NCI-H187 (cell line): Measurements from ENCODE around the gene GJB3.
"Not testable (repeated sequence)": the region's sequence is repeated elsewhere in the genome, so short reads cannot be mapped to it uniquely, and the experiment has no call there.

Source experiments
- DNase-seq, 2 experiments: peaks; one replicate each; lab custom pipeline; 2025; lab: John Stamatoyannopoulos, UW

Gene GJB3

DNA sequence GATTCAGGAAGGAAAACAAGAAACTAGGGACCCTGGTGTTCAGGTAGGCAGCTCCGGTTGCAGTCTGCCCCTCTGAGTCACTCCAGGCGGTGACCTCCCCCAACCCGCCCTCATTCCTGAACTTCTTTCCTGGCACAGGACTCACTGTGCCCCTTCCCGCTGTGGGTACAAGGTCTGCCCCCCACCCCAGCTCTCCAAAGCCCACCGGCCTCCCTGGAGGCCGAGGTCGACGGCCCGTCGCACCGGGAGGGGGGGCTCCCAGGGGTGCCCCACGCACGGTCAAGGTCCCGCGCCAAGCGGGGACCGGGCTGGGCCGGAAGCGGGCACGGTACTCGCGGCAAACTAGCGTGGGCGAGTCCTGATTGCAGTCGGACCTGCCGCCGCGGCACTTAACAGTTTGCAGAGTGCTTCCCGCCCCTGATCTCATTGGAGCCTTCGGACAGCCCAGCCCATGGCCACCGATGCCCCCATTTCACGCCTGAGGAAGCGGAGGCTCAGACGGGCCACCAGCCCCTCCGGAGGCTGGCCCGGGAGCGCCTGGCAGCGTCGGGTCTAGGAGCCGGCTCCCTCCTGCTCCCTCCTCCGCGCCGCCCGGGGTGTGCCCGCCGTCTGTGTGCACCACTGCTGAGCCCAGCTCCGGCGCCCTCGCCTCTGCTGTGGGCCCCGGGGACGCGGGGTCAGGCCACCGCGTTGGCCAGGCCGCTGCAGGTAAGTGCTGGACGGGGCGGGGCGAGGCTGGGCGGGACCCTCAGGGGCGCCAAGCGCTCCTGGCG, at the start of gene GJB3:
GJB3 (plus strand) TSS at position 144 of the 773 bp plus-strand sequence. CDS start 3,549 bp downstream, outside the sequence.
- no peak for DNase-seq

DNA sequence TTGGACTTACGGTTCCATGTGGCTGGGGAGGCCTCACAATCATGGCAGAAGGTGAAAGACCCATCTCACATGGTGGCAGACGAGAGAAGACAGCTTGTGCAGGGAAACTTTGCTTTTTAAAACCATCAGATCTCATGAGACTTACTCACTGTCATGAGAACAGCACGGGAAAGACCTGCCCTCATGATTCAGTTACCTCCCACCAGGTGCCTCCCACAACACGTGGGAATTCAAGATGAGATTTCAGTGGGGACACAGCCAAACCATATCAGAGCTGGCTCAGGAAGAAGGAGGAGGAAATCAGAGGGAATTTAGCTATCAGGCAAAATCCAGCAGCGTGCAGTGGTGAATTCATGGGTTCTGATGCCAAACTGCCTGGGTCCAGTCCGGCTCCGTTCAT, 48.2 kb upstream of the GJB3 start:
- not testable (repeated sequence) for DNase-seq

DNA sequence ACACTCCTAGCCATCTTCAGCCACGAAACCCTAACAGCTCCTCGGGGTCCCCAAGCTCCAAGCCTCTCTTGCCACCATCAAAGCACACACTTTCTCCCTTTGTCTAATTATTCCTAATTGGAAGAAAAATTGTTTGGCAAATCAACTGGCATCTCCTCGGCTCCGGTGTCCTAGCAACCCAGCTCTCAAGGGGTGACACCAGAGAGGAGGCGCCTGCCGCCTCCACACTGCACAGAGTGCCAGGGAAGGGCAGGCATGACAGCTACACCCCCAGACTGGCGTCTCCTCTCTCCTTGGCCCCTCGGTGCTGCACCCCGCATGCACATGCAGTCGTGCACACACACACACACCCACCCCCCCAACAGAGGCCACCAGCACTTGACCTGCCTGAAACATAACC, 44.3 kb upstream of the GJB3 start:
- no peak for DNase-seq

DNA sequence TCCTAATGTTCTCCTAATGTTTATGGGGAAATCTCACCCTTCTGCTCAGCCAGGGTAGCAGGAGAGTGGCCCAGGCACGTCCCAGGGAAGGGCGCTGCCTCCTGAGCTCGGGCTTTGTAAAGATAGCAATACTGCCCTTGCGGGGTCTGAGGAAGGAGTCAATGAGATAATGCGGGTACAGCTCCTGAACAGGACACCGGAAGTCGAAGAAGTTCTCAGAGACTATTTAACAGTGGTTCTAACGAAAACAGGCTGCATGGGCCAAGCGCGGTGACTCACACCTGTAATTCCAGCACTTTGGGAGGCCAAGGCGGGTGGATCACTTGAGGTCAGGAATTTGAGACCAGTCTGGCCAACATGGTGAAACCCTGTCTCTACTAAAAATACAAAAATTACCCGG, 43.8 kb upstream of the GJB3 start:
- DNase-seq: not testable (repeated sequence)

DNA sequence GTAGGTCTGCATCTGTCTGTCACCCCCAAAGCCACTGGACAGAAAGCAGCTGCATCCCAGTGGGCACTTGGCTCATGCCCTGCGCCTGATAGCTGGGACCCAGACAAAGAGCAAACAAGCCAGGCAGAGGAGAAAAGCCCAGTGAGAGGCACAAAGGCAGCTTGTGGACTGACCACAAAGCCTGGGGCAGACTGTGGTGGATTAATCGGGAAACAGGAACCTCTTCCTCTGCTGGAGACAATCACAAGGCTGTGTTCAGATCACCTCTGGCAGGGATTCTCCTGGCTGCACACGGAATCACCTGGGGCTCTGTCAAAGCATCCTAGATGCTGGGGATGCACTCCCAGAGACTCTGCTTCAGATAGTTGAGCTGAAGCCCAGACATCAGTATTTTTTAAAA, 41.4 kb upstream of the GJB3 start:
- DNase-seq: no peak

DNA sequence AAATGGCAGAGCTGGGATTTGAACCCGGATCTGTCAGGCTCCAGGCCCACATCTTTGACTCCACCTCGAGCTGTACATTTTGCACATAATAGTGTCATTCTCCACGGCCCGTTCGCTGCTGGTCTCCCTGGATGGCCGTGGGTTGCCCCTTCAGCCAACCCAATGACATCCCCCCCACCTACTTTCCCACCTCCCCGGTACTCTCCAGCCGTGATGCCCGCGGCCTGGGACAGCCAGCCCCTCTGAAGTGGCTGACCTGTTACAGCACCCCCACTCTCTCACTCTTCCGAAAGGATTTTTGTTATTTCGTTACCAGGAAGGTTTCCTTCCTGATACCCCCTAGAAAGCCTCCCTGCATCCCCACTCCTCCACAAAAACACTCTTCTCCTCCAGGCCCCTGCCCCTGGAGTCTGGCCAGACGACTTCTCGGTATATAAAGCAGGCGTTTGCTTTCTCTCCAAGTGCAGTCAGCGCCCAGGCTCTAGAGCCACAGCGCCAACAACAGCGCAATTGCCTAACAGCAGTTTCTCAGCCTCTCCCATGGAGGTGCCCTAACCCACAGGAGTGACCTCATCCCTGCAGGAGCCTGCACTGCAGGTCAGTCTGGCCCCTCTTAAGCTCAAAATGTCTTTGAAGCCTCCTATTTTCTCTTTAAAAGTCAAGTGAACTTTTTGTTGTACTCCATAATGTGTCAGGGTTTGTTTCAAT, 40.7 kb upstream of the GJB3 start:
- no peak for DNase-seq

DNA sequence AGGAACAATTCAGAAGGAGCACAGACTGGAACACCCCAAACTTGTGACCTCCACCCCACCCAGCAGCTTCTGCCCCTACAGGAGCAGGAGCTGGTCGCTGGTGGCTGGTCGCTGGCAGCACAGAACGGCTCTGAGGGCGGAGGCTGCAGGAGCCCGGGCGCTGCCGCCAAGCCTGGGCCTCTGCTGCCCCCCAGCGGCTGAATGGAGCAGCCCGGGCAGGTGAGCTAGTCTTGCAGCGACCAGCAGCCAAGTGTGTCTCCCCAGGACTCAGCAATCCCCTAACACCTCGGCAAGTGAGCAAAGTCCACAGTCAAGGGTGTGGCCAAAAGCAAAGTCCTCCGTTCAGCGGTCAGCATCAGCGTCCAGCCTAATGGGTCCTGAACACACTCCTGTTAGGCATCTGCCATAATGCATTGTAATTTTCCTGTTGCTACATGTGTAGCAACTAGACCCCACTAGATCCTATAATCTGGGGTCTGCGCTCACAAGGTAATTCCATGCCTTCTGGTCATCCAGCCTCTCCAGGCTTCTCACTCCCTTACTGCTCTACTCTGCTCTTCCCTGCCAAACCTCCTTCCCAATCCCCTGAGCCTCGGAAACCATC, 38.2 kb upstream of the GJB3 start:
- peak; percentile 42 to 62 for DNase-seq

DNA sequence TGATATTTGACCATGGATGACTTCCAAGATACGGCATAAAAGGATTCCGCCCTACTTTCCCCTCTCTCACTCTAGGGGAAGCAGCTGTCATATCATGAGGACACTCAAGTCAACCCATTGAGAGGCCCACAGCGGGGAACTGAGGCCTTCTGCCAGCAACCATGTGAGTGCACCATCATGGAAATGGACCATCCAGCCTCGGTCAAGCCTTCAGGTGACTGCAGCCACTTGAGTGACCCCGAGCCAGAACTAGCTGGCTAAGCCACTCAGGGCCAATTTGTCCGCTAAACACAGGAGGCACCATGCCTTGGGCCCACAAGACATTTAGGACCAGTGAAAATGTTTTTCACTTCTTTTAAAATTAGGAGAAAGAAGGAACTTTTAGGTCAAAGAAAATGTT, 37.2 kb upstream of the GJB3 start:
- no peak for DNase-seq

DNA sequence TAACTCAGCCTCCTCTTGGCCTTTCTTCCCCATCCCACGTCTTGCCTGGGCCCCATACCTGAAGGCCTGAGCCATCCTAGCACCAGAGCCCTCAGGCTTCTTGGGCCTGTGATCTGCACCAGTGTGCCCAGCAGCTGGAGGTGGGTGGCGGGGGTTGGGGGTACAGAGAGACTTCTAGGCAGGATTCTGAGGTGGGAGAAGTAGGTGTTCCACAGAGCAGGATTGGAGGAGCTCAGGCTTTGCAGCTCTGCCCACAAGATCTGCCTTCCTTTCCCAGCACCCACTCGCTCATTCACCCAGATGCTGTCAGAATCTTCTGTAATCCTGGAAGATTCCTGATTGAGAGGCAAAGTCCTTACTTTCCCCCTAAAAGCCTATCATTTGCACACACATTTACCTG, 36.2 kb upstream of the GJB3 start:
- no peak for DNase-seq

DNA sequence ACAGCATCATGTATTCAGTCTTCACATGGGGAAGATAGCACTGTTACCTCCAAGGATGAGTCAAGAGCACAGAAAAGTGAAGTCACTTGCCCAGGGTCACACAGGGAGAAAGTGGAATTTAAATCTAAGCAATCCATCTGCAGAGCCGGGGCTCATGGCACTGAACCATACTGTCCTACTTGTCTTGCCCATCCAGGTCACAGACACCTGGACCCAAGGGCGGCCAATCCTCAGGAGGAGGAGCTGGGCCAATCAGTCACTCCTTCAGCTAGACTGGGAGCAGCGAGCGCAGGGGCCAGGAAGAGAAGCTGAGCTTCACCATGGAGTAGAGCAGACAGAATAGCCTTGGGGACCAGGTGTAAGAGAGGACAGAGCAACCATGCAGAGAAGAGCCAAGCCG, 35.3 kb upstream of the GJB3 start:
- no peak for DNase-seq

DNA sequence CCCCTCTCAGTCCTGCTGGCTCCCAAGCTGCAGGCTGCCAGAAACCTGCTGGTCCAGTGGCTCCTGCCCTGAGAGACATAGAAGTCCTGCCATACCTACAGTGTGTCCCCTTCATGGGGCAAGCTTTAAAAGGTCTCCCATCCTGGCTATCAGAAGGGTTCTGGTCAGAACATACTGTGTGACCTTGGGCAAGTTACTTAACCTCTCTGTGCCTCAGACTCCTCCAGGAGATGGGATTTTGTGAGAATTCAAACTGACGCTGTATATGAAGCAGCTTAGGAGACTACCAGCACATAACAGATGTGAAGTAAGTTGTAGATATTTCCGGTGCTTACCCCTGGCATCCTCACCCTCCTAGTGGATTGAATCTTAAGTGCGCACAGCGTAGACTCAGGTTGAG, 34.9 kb upstream of the GJB3 start:
- DNase-seq: no peak

DNA sequence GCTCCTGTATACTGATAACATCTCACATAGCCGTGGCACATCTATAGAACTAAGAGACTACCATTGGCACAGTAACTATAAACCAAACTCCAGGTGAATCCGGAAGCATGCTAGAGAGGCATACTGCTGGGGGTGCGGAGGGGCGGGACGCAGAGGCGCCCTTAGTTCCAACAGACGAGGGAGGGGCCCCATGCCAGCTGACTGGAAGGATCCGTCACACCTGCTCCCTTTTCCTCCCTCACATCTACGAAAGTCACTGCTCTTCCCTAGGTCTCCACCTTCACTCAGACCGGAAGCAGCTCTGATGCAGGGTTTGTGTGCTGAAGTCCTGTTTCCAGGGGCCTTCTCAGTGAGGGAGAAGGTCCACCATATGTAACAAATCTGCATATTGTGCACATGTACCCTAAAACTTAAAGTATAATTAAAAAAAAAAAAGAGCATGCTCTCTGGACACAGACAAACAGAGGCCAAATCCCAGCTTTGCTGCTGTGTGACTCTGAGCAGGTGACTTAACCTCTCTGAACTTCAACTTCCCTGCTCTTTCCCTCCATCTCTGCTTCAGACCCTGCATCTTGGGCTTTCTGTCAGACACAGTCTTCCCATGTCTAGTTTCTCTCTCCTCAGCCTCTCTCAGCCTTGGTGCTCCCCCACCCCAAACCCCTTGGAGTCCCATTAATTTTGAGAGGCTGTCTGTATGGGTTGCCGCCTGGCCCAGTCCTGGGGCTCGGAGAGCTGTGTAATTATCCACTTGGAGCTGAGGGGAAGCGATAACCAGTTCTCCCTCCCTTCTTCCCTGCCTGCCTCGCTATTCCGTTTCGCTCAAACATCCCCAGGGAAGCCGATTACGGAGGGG, 34.0 kb upstream of the GJB3 start:
- DNase-seq: no peak

DNA sequence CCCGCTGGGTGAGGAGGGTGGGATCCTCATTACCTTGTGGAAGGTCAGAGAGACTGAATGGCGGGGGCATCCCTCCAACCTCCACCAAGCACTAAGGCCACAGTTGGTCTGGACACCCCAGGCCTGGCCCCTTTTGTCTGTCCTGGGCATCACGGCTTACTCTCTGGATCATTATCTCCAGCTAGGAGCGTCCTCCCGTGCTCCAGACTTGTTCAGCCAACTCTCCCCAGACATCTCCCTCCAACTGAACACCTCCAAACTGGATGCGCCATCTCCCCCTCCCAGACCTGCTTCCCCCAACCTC, 33.4 kb upstream of the GJB3 start:
- no peak for DNase-seq

DNA sequence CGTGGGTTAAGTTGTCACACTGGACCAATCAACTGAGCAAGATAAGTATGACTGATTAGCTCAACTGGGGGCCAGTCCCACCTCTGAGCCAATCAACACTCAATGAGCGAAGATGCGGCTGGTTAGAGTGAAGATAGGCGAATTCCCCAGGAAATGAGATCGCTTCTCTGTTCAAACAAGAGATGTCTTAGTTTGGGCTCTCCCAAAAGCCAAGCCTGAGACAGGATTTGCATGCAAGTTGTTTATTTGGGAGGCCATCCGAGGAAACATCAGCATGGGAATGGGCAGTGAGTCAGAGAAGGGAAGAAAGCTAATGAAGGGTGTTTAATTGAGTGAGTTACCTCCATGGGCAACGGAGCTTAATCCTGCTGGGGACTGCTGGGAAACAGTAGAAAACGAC, 31.0 kb upstream of the GJB3 start:
- DNase-seq: no peak

DNA sequence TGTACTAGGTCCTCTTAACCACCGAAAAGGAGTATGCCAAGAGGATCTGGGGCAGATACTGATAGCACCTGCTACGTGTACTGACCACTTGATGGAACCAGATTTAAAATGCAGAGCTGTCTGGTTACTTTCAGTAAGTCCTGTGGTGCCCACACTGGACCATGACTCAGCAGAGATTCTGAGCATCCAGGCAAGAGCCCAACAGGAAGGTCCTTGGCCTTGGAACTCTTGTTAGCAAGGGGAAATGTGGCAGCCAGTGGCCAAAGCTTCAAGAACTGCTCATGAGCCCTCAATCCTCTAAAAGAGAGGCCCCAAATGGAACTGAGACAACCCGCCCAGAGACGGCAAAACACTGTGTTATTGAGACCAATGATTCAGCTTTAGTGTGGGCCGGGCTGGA, 30.4 kb upstream of the GJB3 start:
- no peak for DNase-seq

DNA sequence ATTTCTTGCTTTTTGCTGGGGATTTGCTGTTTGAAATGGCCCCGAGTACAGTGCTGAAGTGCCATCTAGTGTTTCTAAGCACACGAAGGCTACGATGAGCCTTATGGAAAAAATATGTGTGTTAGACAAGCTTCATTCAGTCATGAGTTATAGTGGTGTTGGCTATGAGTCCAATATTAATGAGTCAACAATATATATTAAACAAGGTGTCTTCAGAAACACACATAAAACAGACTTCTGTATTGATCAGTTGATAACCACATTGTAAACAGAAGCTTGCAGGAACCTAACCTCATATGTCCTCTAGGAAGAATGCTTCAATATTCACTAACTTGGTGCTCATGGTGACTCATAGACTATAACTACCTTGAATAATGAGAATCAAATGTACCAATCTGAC, 27.9 kb upstream of the GJB3 start:
- DNase-seq: no peak

DNA sequence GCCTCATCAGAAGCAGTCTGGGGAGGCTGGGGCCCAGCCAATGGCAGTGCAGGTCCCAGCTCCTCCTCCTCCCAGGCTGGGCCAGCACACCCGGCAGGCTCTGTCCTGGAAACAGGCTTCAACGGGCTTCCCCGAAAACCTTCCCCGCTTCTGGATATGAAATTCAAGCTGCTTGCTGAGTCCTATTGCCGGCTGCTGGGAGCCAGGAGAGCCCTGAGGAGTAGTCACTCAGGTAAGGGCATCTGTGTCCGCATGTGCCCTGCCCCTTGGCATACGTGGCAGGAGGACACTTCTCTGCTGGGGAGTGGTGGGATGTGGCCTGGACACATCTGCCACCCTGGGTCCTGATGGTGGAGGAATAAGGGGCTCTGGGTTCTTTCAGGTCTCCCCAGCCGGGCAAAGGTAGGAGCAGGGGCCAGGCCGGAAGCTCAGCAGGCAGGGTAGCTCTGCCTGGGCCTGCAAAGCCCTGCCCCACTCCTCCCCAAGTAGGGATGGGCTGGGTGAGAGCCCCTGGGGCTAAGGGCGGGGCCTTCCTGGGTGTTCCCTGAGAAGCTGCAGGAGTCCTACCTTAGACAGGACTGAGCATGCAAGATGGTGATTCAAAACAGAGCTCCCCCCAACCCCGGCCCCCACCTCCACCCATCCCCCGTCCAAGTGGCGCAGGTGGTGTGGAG, 25.9 kb upstream of the GJB3 start, which contains the start of gene GJB5:
GJB5 (plus strand) TSS at position 84 of the 674 bp plus-strand sequence. CDS start 2,284 bp downstream, outside the sequence.
- DNase-seq: no peak

DNA sequence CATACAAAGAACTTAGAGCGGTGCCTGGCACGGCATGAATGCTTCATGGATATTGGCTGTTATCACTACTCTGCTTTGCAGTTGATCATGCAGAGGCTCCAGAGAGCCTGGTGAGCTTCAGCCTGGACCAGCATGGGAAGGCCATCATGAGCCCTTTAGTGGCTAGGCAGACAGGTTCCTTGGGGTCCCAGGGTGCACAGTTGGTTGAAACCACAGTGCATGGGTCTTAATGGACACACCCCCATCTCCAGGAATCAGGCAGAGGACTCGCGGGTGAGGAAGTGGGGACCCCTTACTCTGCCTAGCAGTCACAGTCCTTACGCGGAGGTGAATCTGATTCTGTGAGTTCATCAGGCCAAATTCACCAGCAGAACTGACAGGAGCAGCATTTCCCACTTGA, 25.1 kb upstream of the GJB3 start:
- DNase-seq: no peak

DNA sequence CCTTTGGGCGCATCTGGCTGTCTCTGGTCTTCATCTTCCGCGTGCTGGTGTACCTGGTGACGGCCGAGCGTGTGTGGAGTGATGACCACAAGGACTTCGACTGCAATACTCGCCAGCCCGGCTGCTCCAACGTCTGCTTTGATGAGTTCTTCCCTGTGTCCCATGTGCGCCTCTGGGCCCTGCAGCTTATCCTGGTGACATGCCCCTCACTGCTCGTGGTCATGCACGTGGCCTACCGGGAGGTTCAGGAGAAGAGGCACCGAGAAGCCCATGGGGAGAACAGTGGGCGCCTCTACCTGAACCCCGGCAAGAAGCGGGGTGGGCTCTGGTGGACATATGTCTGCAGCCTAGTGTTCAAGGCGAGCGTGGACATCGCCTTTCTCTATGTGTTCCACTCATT, 23.6 kb upstream of the GJB3 start:
- DNase-seq: no peak

DNA sequence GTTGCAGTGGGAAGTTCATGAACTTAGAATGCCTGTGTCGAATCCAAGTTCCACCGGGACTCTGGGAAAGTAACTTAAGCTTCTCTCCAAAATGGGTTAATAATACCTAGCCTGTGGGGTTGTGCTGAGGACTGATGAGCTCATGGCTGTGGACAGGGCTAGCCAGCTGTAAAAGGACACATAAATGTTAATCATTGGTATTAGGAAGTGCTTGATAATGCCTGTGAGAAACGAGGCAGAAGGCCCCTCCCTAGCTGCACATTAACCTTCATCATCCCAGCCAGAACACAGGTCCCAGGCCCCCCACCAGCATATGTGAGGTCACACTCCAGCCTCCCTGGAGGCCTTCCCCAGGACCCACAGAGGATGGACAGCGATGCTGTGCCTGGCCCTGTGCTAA, 22.3 kb upstream of the GJB3 start:
- DNase-seq: no peak

DNA sequence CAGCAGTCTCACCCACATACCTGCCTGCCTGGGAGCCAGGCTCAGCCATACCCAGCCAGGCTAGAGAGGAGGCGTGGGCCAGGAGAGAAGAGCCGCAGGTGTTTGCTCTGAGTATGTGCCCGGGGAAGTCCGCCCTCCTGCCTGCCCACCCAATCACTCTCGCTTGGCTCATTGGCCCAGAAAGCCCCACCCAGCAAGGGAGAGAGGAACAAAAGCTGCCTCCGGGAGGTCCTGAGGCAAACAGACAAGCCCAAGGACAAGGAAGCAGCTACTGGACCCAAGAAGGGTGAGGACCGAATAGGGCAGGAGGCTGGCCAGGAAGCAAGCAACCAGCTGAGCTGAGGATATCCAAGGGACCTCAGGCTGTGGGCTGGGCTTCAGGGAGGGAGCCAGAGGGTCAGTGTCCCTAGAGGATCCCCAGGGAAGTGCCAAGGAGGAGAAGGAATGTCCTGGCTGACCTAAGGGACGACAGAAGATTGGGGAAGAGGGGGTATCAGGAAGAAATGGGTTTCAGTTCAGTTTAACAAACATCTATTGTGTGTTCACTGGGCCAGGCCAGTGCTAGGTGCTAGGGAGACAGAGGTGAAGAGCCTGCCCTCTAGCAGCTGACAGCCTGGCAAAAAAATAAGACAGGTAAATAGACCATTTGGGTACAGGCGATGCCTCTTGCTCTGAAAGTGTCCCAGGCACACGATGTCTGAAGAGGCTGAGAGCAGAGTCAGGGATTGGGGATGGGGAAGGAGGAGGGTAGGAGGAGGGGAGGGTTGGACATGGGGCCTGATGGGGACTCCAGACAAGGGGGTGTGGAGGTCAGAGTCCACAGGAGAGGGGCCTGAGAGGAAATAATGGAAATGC, 21.3 kb upstream of the GJB3 start, which contains the start of gene GJB4:
GJB4 (plus strand) TSS at position 238 of the 855 bp plus-strand sequence. CDS start 1,515 bp downstream, outside the sequence.
- no peak for DNase-seq
